ENCODE data around the gene ANKRD11. TPM values are rescaled to one million over a fixed set of nuclear protein-coding genes. Genes with fewer than 3 reads are reported as not detected.

ANKRD11 gene
- total RNA-seq, 1 experiment from 2014 or later, result 99.4 TPM

- POLR2A ChIA-PET, result no interaction called here
- Histone ChIP-seq H3K9me3 (ENCODE audit: control insufficient read depth, insufficient read depth, low read depth, low read length) (no peaks in the 10 kb centered on the region), H3K4me1 (ENCODE audit: control insufficient read depth, insufficient read depth, low read length) (peaks cover 21% of the 10 kb centered on the region), H3K36me3 (ENCODE audit: control insufficient read depth, insufficient read depth, low read length) (no peaks in the 10 kb centered on the region), H3K27ac (ENCODE audit: low read length) (no peak overlapping the region), H3K4me3 (ENCODE audit: low read depth in 2 of 2, low read length in 2 of 2) (no peak overlapping the region), H3K27me3 (ENCODE audit: control insufficient read depth, insufficient read depth, low read length) (no peaks in the 10 kb centered on the region)
- ATAC-seq (no peak), DNase-seq (ENCODE audit: low read depth, low spot score) (no peak)
- intact Hi-C loops (cut with micrococcal nuclease; ENCODE audit: unreplicated experiment), result no loop called here
- BruUV-seq (replicated peaks), result no TSS peak
- CTCF ChIA-PET, result no interaction called here
- in situ Hi-C loops (cut with HindIII; ENCODE audit: low pct_unique_long_range_greater_than_20kb, low sequenced_read_pairs), result no loop called here
- TF ChIP-seq SIN3A (IDR thresholded peaks at IDR 0.05; ENCODE audit: borderline replicate concordance, insufficient read depth, low read depth, low read length) (no peak), POLR2AphosphoS5 (IDR thresholded peaks at IDR 0.05; ENCODE audit: low read depth, low read length) (no peak), CTCF (IDR thresholded peaks at IDR 0.05) (no peak), TCF7L2 (IDR thresholded peaks at IDR 0.05; ENCODE audit: low read depth, low read length) (no peak), REST (IDR thresholded peaks at IDR 0.05; ENCODE audit: insufficient read depth in 1 of 2, low read depth in 2 of 2, low read length in 1 of 2) (no peak)
Observed at GRCh38 chr16:89456419-89456959, 33.9 kb downstream of the ANKRD11 start.

- CTCF ChIA-PET, result no interaction called here
- peaks cover 29% of the 10 kb centered on the region for H3K4me1 ChIP-seq (ENCODE audit: control insufficient read depth, insufficient read depth, low read length)
- H3K9me3 ChIP-seq (ENCODE audit: control insufficient read depth, insufficient read depth, low read depth, low read length), result no peaks in the 10 kb centered on the region
- ATAC-seq, result no peak
- no peaks in the 10 kb centered on the region for H3K27me3 ChIP-seq (ENCODE audit: control insufficient read depth, insufficient read depth, low read length)
- in situ Hi-C loops (cut with HindIII; ENCODE audit: low pct_unique_long_range_greater_than_20kb, low sequenced_read_pairs), result no loop called here
- H3K36me3 ChIP-seq (ENCODE audit: control insufficient read depth, insufficient read depth, low read length), result no peaks in the 10 kb centered on the region
- no peak for TF ChIP-seq REST (IDR thresholded peaks at IDR 0.05; ENCODE audit: insufficient read depth in 1 of 2, low read depth in 2 of 2, low read length in 1 of 2)
- no peak for TF ChIP-seq POLR2AphosphoS5 (IDR thresholded peaks at IDR 0.05; ENCODE audit: low read depth, low read length)
- no peak for TF ChIP-seq TCF7L2 (IDR thresholded peaks at IDR 0.05; ENCODE audit: low read depth, low read length)
- TF ChIP-seq SIN3A (IDR thresholded peaks at IDR 0.05; ENCODE audit: borderline replicate concordance, insufficient read depth, low read depth, low read length), result no peak
- TF ChIP-seq CTCF (IDR thresholded peaks at IDR 0.05), result no peak
- no peak overlapping the region for H3K27ac ChIP-seq (ENCODE audit: low read length)
- DNase-seq (ENCODE audit: low read depth, low spot score), result no peak
- intact Hi-C loops (cut with micrococcal nuclease; ENCODE audit: unreplicated experiment), result no loop called here
- POLR2A ChIA-PET, result no interaction called here
- no TSS peak for BruUV-seq (replicated peaks)
- no peak overlapping the region for H3K4me3 ChIP-seq (ENCODE audit: low read depth in 2 of 2, low read length in 2 of 2)
Observed at GRCh38 chr16:89455692-89456091, 34.7 kb downstream of the ANKRD11 start.

Measured in Panc1 (cell line).